IMR-90 (cell line): ENCODE data around the gene KLHL2. TPM values are rescaled to one million over a fixed set of nuclear protein-coding genes. Genes with fewer than 3 reads are reported as not detected.

Source experiments
- ATAC-seq: fragments of 200-7000 bp; cut with Tn5 transposase; 2 replicates; pipeline ENCODE4 v1.9.1; 2020; ENCODE audit warnings: low read depth, mild to moderate bottlenecking, moderate library complexity
- BruUV-seq: library from RNA; stranded (reverse); fragments of 400-500 nt; replicated peaks from 2 replicates; lab custom pipeline; 2021; lab: Mats Ljungman, UMichigan
- CTCF ChIA-PET: fragments of 300-600 bp; formaldehyde crosslinking; extraction: SDS; loops from one replicate; lab custom pipeline; 2021; ENCODE audit warnings: antibody characterized with exemption; lab: Yijun Ruan, JAX
- POLR2A ChIA-PET: fragments of 300-600 bp; sonication (Branson Sonifier 250); formaldehyde crosslinking; loops from one replicate; lab custom pipeline; 2022; ENCODE audit warnings: antibody characterized with exemption; ENCODE audit not compliant: unreplicated experiment; lab: Charles Lee
- DNase-seq: peaks from one replicate; pipeline ENCODE4 v3.0.0; 2013
- H2AFZ ChIP-seq: replicated peaks from 2 replicates; pipeline ENCODE3; 2013; ENCODE audit warnings: low read length, mild to moderate bottlenecking; ENCODE audit not compliant: poor library complexity
- H2AK5ac ChIP-seq: 2 replicates; pipeline ENCODE4 v1.6.1; 2013; ENCODE audit warnings: low read depth, low read length, inconsistent platforms
- H2AK9ac ChIP-seq: replicated peaks from 2 replicates; pipeline ENCODE3; 2013; ENCODE audit warnings: mild to moderate bottlenecking, low read depth, low read length, moderate library complexity; ENCODE audit not compliant: poor library complexity
- H2BK120ac ChIP-seq: 2 replicates; pipeline ENCODE4 v1.6.1; 2013; ENCODE audit warnings: low read depth, low read length, inconsistent platforms
- H2BK15ac ChIP-seq: 3 replicates; pipeline ENCODE4 v1.6.1; 2013; ENCODE audit warnings: low read depth, low read length, inconsistent platforms
- H2BK20ac ChIP-seq: 2 replicates; pipeline ENCODE4 v1.6.1; 2013; ENCODE audit warnings: low read depth, mild to moderate bottlenecking, inconsistent platforms, low read length, moderate library complexity
- H2BK5ac ChIP-seq: 2 replicates; pipeline ENCODE4 v1.6.1; 2013; ENCODE audit warnings: mild to moderate bottlenecking, low read depth, low read length, inconsistent platforms; ENCODE audit not compliant: poor library complexity, severe bottlenecking
- H3K14ac ChIP-seq: replicated peaks from 2 replicates; pipeline ENCODE4 v1.6.1; 2013; ENCODE audit warnings: low read depth, low read length, inconsistent platforms
- H3K18ac ChIP-seq: 2 replicates; pipeline ENCODE4 v1.6.1; 2013; ENCODE audit warnings: low read depth, low read length, control low read depth
- H3K23ac ChIP-seq: 2 replicates; pipeline ENCODE4 v1.6.1; 2013; ENCODE audit warnings: low read depth, low read length, inconsistent platforms
- H3K27ac ChIP-seq: 2 replicates; pipeline ENCODE4 v1.5.1; 2013; ENCODE audit warnings: mild to moderate bottlenecking, control low read depth, low read length; ENCODE audit not compliant: insufficient read depth
- H3K27me3 ChIP-seq: 2 replicates; pipeline ENCODE4 v1.6.1; 2013; ENCODE audit warnings: low read length; ENCODE audit not compliant: control insufficient read depth, insufficient read depth
- H3K36me3 ChIP-seq: 2 replicates; pipeline ENCODE4 v1.6.1; 2013; ENCODE audit warnings: low read length, mixed read lengths; ENCODE audit not compliant: control insufficient read depth, insufficient read depth
- H3K4ac ChIP-seq: 2 replicates; pipeline ENCODE4 v1.6.1; 2013; ENCODE audit warnings: low read depth, low read length, inconsistent platforms
- H3K4me1 ChIP-seq: 2 replicates; pipeline ENCODE4 v1.6.1; 2013; ENCODE audit warnings: low read length, mixed read lengths; ENCODE audit not compliant: control insufficient read depth, insufficient read depth
- H3K4me2 ChIP-seq: 2 replicates; pipeline ENCODE4 v1.6.1; 2013; ENCODE audit warnings: low read depth, mild to moderate bottlenecking, control low read depth, low read length, moderate library complexity
- H3K4me3 ChIP-seq: 2 replicates; pipeline ENCODE4 v1.5.1; 2013; ENCODE audit warnings: low read depth, mild to moderate bottlenecking, control low read depth, low read length, moderate library complexity; ENCODE audit not compliant: insufficient read depth
- H3K56ac ChIP-seq: 2 replicates; pipeline ENCODE4 v1.6.1; 2013; ENCODE audit warnings: low read length, inconsistent platforms; ENCODE audit not compliant: insufficient read depth; ENCODE audit errors: extremely low read depth
- H3K79me1 ChIP-seq, 2 experiments: 2 replicates each; pipeline ENCODE4 v1.6.1; 2013; ENCODE audit warnings: low read length in 2 of 2, inconsistent platforms in 1 of 2, low read depth in 1 of 2
- H3K9ac ChIP-seq: 2 replicates; pipeline ENCODE4 v1.6.1; 2013; ENCODE audit warnings: low read depth, low read length, control low read depth
- H3K9me1 ChIP-seq: 2 replicates; pipeline ENCODE4 v1.6.1; 2013; ENCODE audit warnings: low read length, inconsistent platforms; ENCODE audit not compliant: insufficient read depth
- H3K9me3 ChIP-seq: 2 replicates; pipeline ENCODE4 v1.6.1; 2013; ENCODE audit warnings: low read length; ENCODE audit not compliant: control insufficient read depth, insufficient read depth
- H4K20me1 ChIP-seq: 2 replicates; pipeline ENCODE4 v1.6.1; 2013; ENCODE audit warnings: low read length, inconsistent platforms; ENCODE audit not compliant: insufficient read depth
- H4K5ac ChIP-seq: 2 replicates; pipeline ENCODE4 v1.6.1; 2013; ENCODE audit warnings: mild to moderate bottlenecking, low read depth, low read length, control low read depth
- H4K8ac ChIP-seq, 2 experiments: 2 replicates each; pipeline ENCODE4 v1.6.1; 2013; ENCODE audit warnings: low read depth in 2 of 2, low read length in 2 of 2, control low read depth in 1 of 2, inconsistent platforms in 1 of 2
- H4K91ac ChIP-seq: 2 replicates; pipeline ENCODE4 v1.6.1; 2013; ENCODE audit warnings: low read depth, low read length, inconsistent platforms; ENCODE audit not compliant: insufficient read depth
- CHD1 ChIP-seq: IDR thresholded peaks from 2 replicates; pipeline ENCODE4 v1.6.1; 2012; ENCODE audit warnings: low read depth, low read length, improper control_type of control experiment
- RCOR1 ChIP-seq: IDR thresholded peaks from 2 replicates; pipeline ENCODE4 v1.6.1; 2012; ENCODE audit warnings: mild to moderate bottlenecking, low read length, improper control_type of control experiment; ENCODE audit not compliant: insufficient replicate concordance
- WGBS, 2 experiments: methylation state at CpG; one replicate each; pipeline versions ENCODE4 v1.1.5 to v1.1.7; 2013; ENCODE audit warnings: missing lambda C conversion rate in 2 of 2; ENCODE audit not compliant: insufficient read length in 1 of 2; ENCODE audit errors: extremely low coverage in 2 of 2; 5-methylcytosine and 5-hydroxymethylcytosine counted together
- dilution Hi-C: fragments of 300-500 bp; cut with HindIII; formaldehyde crosslinking; loops from one replicate; pipeline ENCODE4 v1.14.3; 2018; ENCODE audit warnings: low sequenced_read_pairs; ENCODE audit not compliant: unreplicated experiment
- in situ Hi-C: fragments of 300-500 bp; cut with MboI; formaldehyde crosslinking; loops from 3 replicates; pipeline ENCODE4 v1.14.3; 2019; ENCODE audit warnings: low sequenced_read_pairs, inconsistent platforms, mixed read lengths
- intact Hi-C: fragments of 100-400 bp; cut with micrococcal nuclease; formaldehyde crosslinking; loops from 2 replicates; pipeline ENCODE4 v1.10.0; 2022
- polyA plus RNA-seq, 3 experiments: library from polyadenylated mRNA; depleted of rRNA; stranded (reverse); fragments of >200 nt; gene quantifications; 2 replicates each; pipeline ENCODE4 v1.2.3, GENCODE V29; 2012; ENCODE audit warnings: low replicate concordance in 1 of 3
- total RNA-seq: library from RNA; depleted of rRNA; stranded (reverse); fragments of >200 nt; gene quantifications from 2 replicates; pipeline ENCODE4 v1.2.3, GENCODE V29; 2012

Gene KLHL2
- total and polyA plus RNA-seq, 2 of the 4 experiments (the other 2 are of a cell fraction): 11.0 to 12.4 TPM

DNA sequence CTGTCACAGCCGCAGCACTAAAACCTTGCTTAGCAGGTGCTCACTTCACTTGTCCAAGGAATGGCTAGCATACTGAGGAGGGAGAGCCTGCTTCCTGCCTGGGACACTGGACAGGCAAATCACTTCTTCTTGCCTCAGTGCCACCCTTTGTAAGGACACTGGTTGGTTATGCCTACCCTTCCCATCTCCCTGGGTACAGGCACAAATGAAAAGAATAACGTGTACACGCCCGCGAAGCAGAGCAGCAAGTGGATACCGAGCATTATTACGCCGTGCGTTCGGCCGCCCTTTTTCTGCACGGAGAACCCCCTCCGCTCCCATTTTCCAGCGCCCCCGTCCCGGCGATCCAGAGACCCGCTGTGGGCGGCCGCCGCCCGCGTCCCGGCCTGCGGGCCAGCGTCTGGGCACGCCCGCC, 338 bp upstream of the KLHL2 start:
- H4K20me1 ChIP-seq: peaks cover 3% of the 10 kb centered on the region; the same call in 1 of the 2 replicates
- H2AFZ ChIP-seq: peak overlapping the region; percentile 86
- no peak overlapping the region for H2BK120ac ChIP-seq
- H3K36me3 ChIP-seq: no peaks in the 10 kb centered on the region
- no peak overlapping the region; the same call in 1 of the 2 replicates for H3K18ac ChIP-seq
- intact Hi-C loops (loop anchor here (1.0 kb wide), 1 partner anchor 120 kb away; the partner anchor contains the start of gene MSMO1), dilution Hi-C loops (no loop called here), in situ Hi-C loops (loop anchor here (25.0 kb wide), 1 partner anchor 130 kb away; the partner anchor contains the start of gene MSMO1)
- no peaks in the 10 kb centered on the region for H3K27me3 ChIP-seq
- peak overlapping the region; percentile 0; the same call in 1 of the 2 replicates for H2AK5ac ChIP-seq
- WGBS, 2 experiments: 4% methylated on average over 3 of the region's 28 CpGs; no CpG with 5 or more reads in 1 of the 2 experiments
- ATAC-seq (peak; percentile 28), DNase-seq (peak; percentile 31)
- POLR2A ChIA-PET: no interaction called here
- H3K9ac ChIP-seq: peak overlapping the region; percentile 74; the same call in 1 of the 2 replicates
- no peak overlapping the region for H2BK20ac ChIP-seq
- peak overlapping the region; percentile 3; the same call in 1 of the 2 replicates for H3K27ac ChIP-seq
- CTCF ChIA-PET: no interaction called here
- H3K14ac ChIP-seq: no peak overlapping the region
- H3K56ac ChIP-seq: peak overlapping the region; percentile 9; the same call in 1 of the 2 replicates
- peak overlapping the region; percentile 74 for H3K4me3 ChIP-seq
- no peak overlapping the region for H2BK15ac ChIP-seq
- H3K4me2 ChIP-seq: peak overlapping the region; percentile 97
- no peaks in the 10 kb centered on the region for H3K9me3 ChIP-seq
- no peak overlapping the region for H4K91ac ChIP-seq
- H4K8ac ChIP-seq: peak overlapping the region; percentile 25 to 36; a peak in 2 of 4 replicates
- H3K23ac ChIP-seq: no peak overlapping the region
- no TSS peak for BruUV-seq
- H2BK5ac ChIP-seq: no peak overlapping the region
- peaks cover 14 to 21% of the 10 kb centered on the region in 2 experiments; a peak in 3 of 4 replicates for H3K79me1 ChIP-seq
- H3K4ac ChIP-seq: no peak overlapping the region; the same call in 1 of the 2 replicates
- H3K9me1 ChIP-seq: 0 out of 2 replicates have a peak, but pooled peaks cover 2% of the 10 kb centered on the region
- TF ChIP-seq RCOR1 (peak; percentile 12), CHD1 (no peak)
- peak overlapping the region; percentile 11; the same call in 1 of the 2 replicates for H4K5ac ChIP-seq
- H2AK9ac ChIP-seq: peak overlapping the region; percentile 60
- H3K4me1 ChIP-seq: peaks cover 4% of the 10 kb centered on the region; the same call in 1 of the 2 replicates
